Hepatic stellate cell (primary cell): ENCODE measurements around the gene LIPA.
"Not testable (repeated sequence)": the region's sequence is repeated elsewhere in the genome, so short reads cannot be mapped to it uniquely, and the experiment has no call there.

Experiments
- DNase-seq: peaks from one replicate; pipeline ENCODE4 v3.0.0; 2011; ENCODE audit warnings: low spot score

Gene LIPA

GRCh38 chr10:89270153-89270483 is 18.5 kb upstream of the LIPA start:
- DNase-seq = no peak

GRCh38 chr10:89269433-89270152 is 18.0 kb upstream of the LIPA start:
- DNase-seq = no peak

GRCh38 chr10:89266721-89267453 is 15.3 kb upstream of the LIPA start:
- DNase-seq = no peak

- no peak for DNase-seq
Observed at GRCh38 chr10:89263531-89263930, 12.0 kb upstream of the LIPA start.

GRCh38 chr10:89263091-89263490 is 11.5 kb upstream of the LIPA start:
- no peak for DNase-seq

GRCh38 chr10:89262086-89263051 is 10.8 kb upstream of the LIPA start:
- DNase-seq = no peak

- DNase-seq = no peak
Observed at GRCh38 chr10:89258881-89259280, 7.3 kb upstream of the LIPA start.

GRCh38 chr10:89257581-89257980 is 6.0 kb upstream of the LIPA start:
- DNase-seq = no peak

- DNase-seq = no peak
Observed at GRCh38 chr10:89256962-89257361, 5.4 kb upstream of the LIPA start.

- DNase-seq = no peak
Observed at GRCh38 chr10:89256340-89256739, 4.8 kb upstream of the LIPA start.

GRCh38 chr10:89255793-89256192 is 4.2 kb upstream of the LIPA start:
- no peak for DNase-seq

GRCh38 chr10:89255091-89255579 is 3.6 kb upstream of the LIPA start:
- DNase-seq = not testable (repeated sequence)

GRCh38 chr10:89252225-89252585 is 630 bp upstream of the LIPA start:
- no peak for DNase-seq

GRCh38 chr10:89250865-89251408 is 638 bp downstream of the LIPA start:
- DNase-seq = no peak

GRCh38 chr10:89248990-89249389 is 2.6 kb downstream of the LIPA start:
- no peak for DNase-seq

GRCh38 chr10:89247623-89248022 is 4.0 kb downstream of the LIPA start:
- DNase-seq = not testable (repeated sequence)

GRCh38 chr10:89245802-89246201 is 5.8 kb downstream of the LIPA start:
- DNase-seq = no peak

- no peak for DNase-seq
Observed at GRCh38 chr10:89242840-89243568, 8.6 kb downstream of the LIPA start.

GRCh38 chr10:89242345-89242684 is 9.3 kb downstream of the LIPA start:
- DNase-seq = no peak

- DNase-seq = no peak
Observed at GRCh38 chr10:89241486-89242344, 9.9 kb downstream of the LIPA start.

GRCh38 chr10:89241026-89241425 is 10.5 kb downstream of the LIPA start:
- DNase-seq = no peak
